Parathyroid adenoma (tissue), 2 donors: Measurements from ENCODE around the gene JAK1.
A peak's percentile ranks its signal among the peaks of the same experiment; 100 is the strongest.
"Not testable (repeated sequence)": the region's sequence is repeated elsewhere in the genome, so short reads cannot be mapped to it uniquely, and the experiment has no call there.

Experiments used
- H2AFZ ChIP-seq: fragments of 300-600 bp; sonication (generic); one replicate; pipeline ENCODE4 v1.7.0; 2017; ENCODE audit warnings: antibody characterized with exemption, mild to moderate bottlenecking
- H3K27ac ChIP-seq: fragments of 300-600 bp; sonication (generic); one replicate; pipeline ENCODE4 v1.7.0; 2017
- H3K27me3 ChIP-seq: fragments of 300-600 bp; sonication (generic); one replicate; pipeline ENCODE4 v1.7.0; 2017; ENCODE audit warnings: low read length; ENCODE audit not compliant: control insufficient read depth, insufficient read depth
- H3K36me3 ChIP-seq: fragments of 300-600 bp; sonication (generic); one replicate; pipeline ENCODE4 v1.7.0; 2017; ENCODE audit warnings: low read length; ENCODE audit not compliant: control insufficient read depth, insufficient read depth
- H3K4me1 ChIP-seq: fragments of 300-600 bp; sonication (generic); one replicate; pipeline ENCODE4 v1.7.0; 2017; ENCODE audit warnings: control low read depth
- H3K4me2 ChIP-seq: fragments of 300-600 bp; sonication (generic); one replicate; pipeline ENCODE4 v1.7.0; 2017; ENCODE audit warnings: low read length
- H3K4me3 ChIP-seq: fragments of 300-600 bp; sonication (generic); one replicate; pipeline ENCODE4 v1.7.0; 2017; ENCODE audit warnings: low read depth, low read length
- H3K79me2 ChIP-seq: fragments of 300-600 bp; sonication (generic); one replicate; pipeline ENCODE4 v1.7.0; 2017; ENCODE audit warnings: control low read depth
- H3K9ac ChIP-seq: fragments of 300-600 bp; sonication (generic); one replicate; pipeline ENCODE4 v1.7.0; 2017; ENCODE audit warnings: mild to moderate bottlenecking
- H3K9me3 ChIP-seq: fragments of 300-600 bp; sonication (generic); one replicate; pipeline ENCODE4 v1.7.0; 2017; ENCODE audit warnings: low read length; ENCODE audit not compliant: control insufficient read depth
- TF ChIP-seq, protein P1 (sequence below): fragments of 300-600 bp; sonication (generic); IDR thresholded peaks from one replicate; pipeline ENCODE4 v1.7.0; 2017; ENCODE audit warnings: antibody characterized with exemption, mild to moderate bottlenecking
- donor health status: primary hyperparathyroidism.

JAK1 gene

DNA sequence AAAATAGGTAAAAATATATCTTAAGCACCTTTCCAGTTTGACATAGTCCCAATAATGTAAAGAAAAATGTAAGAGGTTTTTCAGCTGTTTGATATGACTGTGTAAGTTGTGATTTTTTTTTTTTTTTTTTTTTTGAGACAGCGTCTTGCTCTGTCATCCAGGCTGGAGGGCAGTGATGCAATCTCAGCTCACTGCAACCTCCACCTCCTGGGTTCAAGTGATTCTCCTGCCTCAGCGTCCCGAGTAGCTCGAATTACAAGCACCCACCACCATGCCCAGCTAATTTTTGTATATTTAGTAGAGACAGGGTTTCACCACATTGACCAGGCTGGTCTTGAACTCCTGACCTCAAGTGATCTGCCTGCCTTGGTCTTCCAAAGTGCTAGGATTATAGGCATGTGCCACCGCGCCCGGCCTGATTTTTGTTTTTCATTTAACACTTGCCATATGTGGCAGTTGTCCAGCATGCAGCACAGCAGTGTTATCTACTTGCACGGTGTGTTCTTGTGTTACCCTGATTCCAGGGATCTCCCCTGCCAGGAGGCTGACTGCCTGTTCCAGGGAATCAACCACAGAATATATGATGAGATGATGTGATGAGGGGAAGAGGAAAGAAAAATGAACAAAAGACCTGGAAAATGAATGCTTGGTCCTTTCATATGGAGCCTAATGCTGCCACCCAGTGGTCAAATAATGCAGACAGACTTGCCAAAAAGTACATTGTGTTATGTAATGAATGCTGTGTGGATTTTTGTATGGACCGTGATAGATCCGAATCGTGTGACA, 142.5 kb downstream of the JAK1 start:
- no peaks in the 10 kb centered on the region for H3K27me3 ChIP-seq
- H3K4me2 ChIP-seq, result no peak overlapping the region
- no peaks in the 10 kb centered on the region for H3K79me2 ChIP-seq
- no peaks in the 10 kb centered on the region for H3K36me3 ChIP-seq
- no peak overlapping the region for H3K27ac ChIP-seq
- no peaks in the 10 kb centered on the region for H3K9me3 ChIP-seq
- H2AFZ ChIP-seq, result no peak overlapping the region
- H3K9ac ChIP-seq, result no peak overlapping the region
- TF ChIP-seq, protein P1, sequence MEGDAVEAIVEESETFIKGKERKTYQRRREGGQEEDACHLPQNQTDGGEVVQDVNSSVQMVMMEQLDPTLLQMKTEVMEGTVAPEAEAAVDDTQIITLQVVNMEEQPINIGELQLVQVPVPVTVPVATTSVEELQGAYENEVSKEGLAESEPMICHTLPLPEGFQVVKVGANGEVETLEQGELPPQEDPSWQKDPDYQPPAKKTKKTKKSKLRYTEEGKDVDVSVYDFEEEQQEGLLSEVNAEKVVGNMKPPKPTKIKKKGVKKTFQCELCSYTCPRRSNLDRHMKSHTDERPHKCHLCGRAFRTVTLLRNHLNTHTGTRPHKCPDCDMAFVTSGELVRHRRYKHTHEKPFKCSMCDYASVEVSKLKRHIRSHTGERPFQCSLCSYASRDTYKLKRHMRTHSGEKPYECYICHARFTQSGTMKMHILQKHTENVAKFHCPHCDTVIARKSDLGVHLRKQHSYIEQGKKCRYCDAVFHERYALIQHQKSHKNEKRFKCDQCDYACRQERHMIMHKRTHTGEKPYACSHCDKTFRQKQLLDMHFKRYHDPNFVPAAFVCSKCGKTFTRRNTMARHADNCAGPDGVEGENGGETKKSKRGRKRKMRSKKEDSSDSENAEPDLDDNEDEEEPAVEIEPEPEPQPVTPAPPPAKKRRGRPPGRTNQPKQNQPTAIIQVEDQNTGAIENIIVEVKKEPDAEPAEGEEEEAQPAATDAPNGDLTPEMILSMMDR, result peak; percentile 66
- H3K4me3 ChIP-seq, result no peak overlapping the region
- no peaks in the 10 kb centered on the region for H3K4me1 ChIP-seq

DNA sequence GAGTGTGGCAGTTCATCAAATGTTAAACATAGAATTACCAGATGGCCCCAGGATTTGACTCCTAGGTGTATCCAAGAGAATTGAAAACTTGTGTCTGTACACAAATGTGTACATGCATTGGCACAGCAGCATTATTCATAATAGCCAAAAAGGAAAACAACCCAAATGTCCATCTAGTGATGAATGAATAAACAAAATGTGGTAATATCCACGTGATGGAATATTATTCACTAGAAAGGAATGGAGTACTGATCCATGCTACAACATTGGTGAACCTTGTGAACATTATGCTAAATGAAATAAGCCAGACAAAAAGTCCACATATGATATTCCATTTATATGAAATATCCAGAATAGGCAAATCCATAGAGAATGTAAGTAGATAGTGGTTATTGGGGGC, 143.7 kb downstream of the JAK1 start:
- H3K79me2 ChIP-seq, result no peaks in the 10 kb centered on the region
- H3K4me1 ChIP-seq, result no peaks in the 10 kb centered on the region
- TF ChIP-seq, protein P1, result no peak
- no peaks in the 10 kb centered on the region for H3K27me3 ChIP-seq
- H3K9me3 ChIP-seq, result no peaks in the 10 kb centered on the region
- H3K4me2 ChIP-seq, result no peak overlapping the region
- H3K36me3 ChIP-seq, result no peaks in the 10 kb centered on the region
- no peak overlapping the region for H2AFZ ChIP-seq
- no peak overlapping the region for H3K9ac ChIP-seq
- H3K4me3 ChIP-seq, result no peak overlapping the region
- H3K27ac ChIP-seq, result no peak overlapping the region

DNA sequence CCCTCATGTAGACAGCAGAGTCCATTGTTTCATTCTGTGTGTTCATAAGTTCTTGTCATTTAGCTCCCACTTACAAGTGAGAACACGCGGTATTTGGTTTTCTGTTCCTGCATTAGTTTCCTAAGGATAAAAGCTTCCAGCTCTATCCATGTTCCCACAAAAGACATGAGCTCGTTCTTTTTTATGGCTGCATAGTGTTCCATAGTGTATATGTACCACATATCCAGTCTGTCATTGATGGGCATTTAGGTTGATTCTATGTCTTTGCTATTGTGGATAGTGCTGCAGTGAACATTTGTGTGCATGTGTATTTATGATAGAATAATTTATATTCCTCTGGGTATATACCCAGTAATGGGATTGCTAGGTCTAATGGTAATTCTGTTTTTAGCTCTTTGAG, 145.8 kb downstream of the JAK1 start:
- not testable (repeated sequence) for H3K79me2 ChIP-seq, H3K27ac ChIP-seq, H3K4me1 ChIP-seq, H3K27me3 ChIP-seq, H3K36me3 ChIP-seq, H2AFZ ChIP-seq, H3K9ac ChIP-seq, H3K4me3 ChIP-seq, H3K4me2 ChIP-seq, H3K9me3 ChIP-seq

DNA sequence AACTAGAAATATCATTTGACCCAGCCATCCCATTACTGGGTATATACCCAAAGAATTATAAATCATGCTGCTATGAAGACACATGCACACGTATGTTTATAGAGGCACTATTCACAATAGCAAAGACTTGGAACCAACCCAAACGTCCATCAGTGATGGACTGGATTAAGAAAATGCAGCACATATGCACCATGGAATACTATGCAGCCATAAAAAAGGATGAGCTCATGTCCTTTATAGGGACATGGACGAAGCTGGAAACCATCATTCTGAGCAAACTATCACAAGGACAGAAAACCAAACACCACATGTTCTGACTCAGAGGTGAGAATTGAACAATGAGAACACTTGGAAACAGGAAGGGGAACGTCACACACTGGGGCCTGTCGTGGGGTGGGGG, 149.0 kb downstream of the JAK1 start:
- not testable (repeated sequence) for H3K4me3 ChIP-seq, H3K79me2 ChIP-seq, H3K4me1 ChIP-seq, H3K27me3 ChIP-seq, H3K36me3 ChIP-seq, H3K9me3 ChIP-seq, H3K4me2 ChIP-seq, H3K9ac ChIP-seq, H2AFZ ChIP-seq, H3K27ac ChIP-seq

DNA sequence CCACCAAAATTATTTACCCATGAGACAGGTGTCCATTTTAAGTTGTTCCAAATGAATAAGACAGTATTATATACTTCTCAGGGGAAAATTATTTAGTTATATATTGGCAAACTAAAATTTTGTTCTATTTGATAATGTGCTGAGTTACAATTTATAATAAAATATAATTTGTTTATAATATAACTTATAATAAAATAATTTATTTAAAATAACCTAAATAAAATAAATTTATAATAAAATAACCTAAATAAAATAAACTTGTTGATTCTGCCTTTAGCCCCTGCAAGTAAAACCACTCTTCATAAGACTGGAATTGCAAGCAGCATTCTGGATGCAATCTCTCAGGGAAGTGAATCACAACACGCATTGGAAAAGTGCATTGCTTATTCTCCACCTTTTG, 151.9 kb downstream of the JAK1 start:
- Histone ChIP-seq H3K27me3 (no peaks in the 10 kb centered on the region), H3K36me3 (no peaks in the 10 kb centered on the region), H3K79me2 (no peaks in the 10 kb centered on the region), H3K4me1 (no peaks in the 10 kb centered on the region), H2AFZ (no peak overlapping the region), H3K9ac (no peak overlapping the region), H3K4me2 (no peak overlapping the region), H3K4me3 (no peak overlapping the region), H3K9me3 (no peaks in the 10 kb centered on the region), H3K27ac (no peak overlapping the region)
- TF ChIP-seq, protein P1, result no peak

DNA sequence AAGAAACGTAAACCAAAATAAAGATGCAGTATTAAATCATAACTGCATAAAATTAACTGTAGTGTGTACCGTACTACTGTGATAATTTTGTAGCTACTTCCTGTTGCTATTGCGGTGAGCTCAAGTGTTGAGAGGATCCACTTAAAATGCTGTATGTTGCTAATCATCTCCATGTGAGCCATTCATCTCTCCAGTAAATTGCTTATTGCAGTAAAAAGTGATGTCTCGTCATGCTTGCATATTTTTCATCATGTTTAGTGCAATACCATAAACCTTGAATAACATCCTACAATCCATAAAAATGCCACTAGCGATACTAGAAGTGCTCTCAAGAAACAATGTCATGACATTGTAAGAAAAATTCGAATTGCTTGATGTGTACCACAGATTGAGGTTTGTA, 155.2 kb downstream of the JAK1 start:
- Histone ChIP-seq H3K4me2 (no peak overlapping the region), H3K27ac (no peak overlapping the region), H3K79me2 (no peaks in the 10 kb centered on the region), H3K27me3 (no peaks in the 10 kb centered on the region), H2AFZ (no peak overlapping the region), H3K36me3 (no peaks in the 10 kb centered on the region), H3K4me3 (no peak overlapping the region), H3K9me3 (no peaks in the 10 kb centered on the region), H3K4me1 (no peaks in the 10 kb centered on the region), H3K9ac (no peak overlapping the region)
- TF ChIP-seq, protein P1, result no peak
